Mesothelial cell of epicardium (in vitro differentiated cells): ENCODE data around the gene RAD51AP1. TPM values are rescaled to one million over a fixed set of nuclear protein-coding genes. Genes with fewer than 3 reads are reported as not detected.

Source experiments
- DNase-seq, 2 experiments: peaks; one replicate each; pipeline ENCODE4 v3.0.0; 2021; ENCODE audit warnings: low spot score in 2 of 2; ENCODE audit not compliant: unreplicated experiment in 2 of 2
- H3K27ac Mint-ChIP-seq: 2 replicates; pipeline ENCODE4 v1.8.0; 2021; ENCODE audit warnings: mixed read lengths
- H3K27me3 Mint-ChIP-seq: 2 replicates; pipeline ENCODE4 v1.8.0; 2021; ENCODE audit warnings: low read depth, mixed read lengths
- H3K36me3 Mint-ChIP-seq: 2 replicates; pipeline ENCODE4 v1.8.0; 2021; ENCODE audit warnings: mixed read lengths
- H3K4me1 Mint-ChIP-seq: 2 replicates; pipeline ENCODE4 v1.8.0; 2021; ENCODE audit warnings: mixed read lengths
- H3K4me3 Mint-ChIP-seq: 2 replicates; pipeline ENCODE4 v1.8.0; 2021; ENCODE audit warnings: mild to moderate bottlenecking, moderate library complexity, mixed read lengths
- H3K9me3 Mint-ChIP-seq: 2 replicates; pipeline ENCODE4 v1.8.0; 2021; ENCODE audit warnings: mixed read lengths
- CTCF ChIP-seq: fragments of 200-600 bp; sonication (generic); IDR thresholded peaks from one replicate; pipeline ENCODE4 v1.5.0; 2021; ENCODE audit warnings: antibody characterized with exemption; ENCODE audit not compliant: unreplicated experiment
- total RNA-seq: library from RNA; stranded (reverse); gene quantifications from 3 replicates; pipeline ENCODE4 v1.2.1, GENCODE V29; 2021

Gene RAD51AP1
- total RNA-seq, 1 donor from 2014 or later: 17.3 TPM

- Mint-ChIP-seq H3K4me1 (peaks cover 30% of the 10 kb centered on the region), H3K9me3 (no peaks in the 10 kb centered on the region), H3K27me3 (no peaks in the 10 kb centered on the region), H3K27ac (peak overlapping the region; percentile 99), H3K36me3 (peaks cover 3% of the 10 kb centered on the region), H3K4me3 (peak overlapping the region; percentile 97)
- no peak for TF ChIP-seq CTCF
- DNase-seq: no peak
These were observed 629 bp downstream of the RAD51AP1 start for GRCh38 chr12:4539167-4539870.

GRCh38 chr12:4540170-4540569 is 1.5 kb downstream of the RAD51AP1 start:
- H3K36me3 Mint-ChIP-seq: peaks cover 9% of the 10 kb centered on the region
- no peaks in the 10 kb centered on the region for H3K9me3 Mint-ChIP-seq
- no peak overlapping the region for H3K27ac Mint-ChIP-seq
- no peaks in the 10 kb centered on the region for H3K27me3 Mint-ChIP-seq
- no peak for DNase-seq
- peak overlapping the region; percentile 97 for H3K4me3 Mint-ChIP-seq
- H3K4me1 Mint-ChIP-seq: peaks cover 30% of the 10 kb centered on the region
- no peak for TF ChIP-seq CTCF

GRCh38 chr12:4540638-4541037 is 1.9 kb downstream of the RAD51AP1 start:
- no peak for DNase-seq
- Mint-ChIP-seq H3K36me3 (peaks cover 9% of the 10 kb centered on the region), H3K9me3 (no peaks in the 10 kb centered on the region), H3K27ac (no peak overlapping the region), H3K4me1 (peaks cover 30% of the 10 kb centered on the region), H3K27me3 (no peaks in the 10 kb centered on the region), H3K4me3 (no peak overlapping the region)
- TF ChIP-seq CTCF: no peak

- H3K4me3 Mint-ChIP-seq: no peak overlapping the region
- H3K9me3 Mint-ChIP-seq: no peaks in the 10 kb centered on the region
- no peaks in the 10 kb centered on the region for H3K27me3 Mint-ChIP-seq
- no peak for DNase-seq
- no peak overlapping the region for H3K27ac Mint-ChIP-seq
- H3K36me3 Mint-ChIP-seq: peaks cover 9% of the 10 kb centered on the region
- H3K4me1 Mint-ChIP-seq: no peaks in the 10 kb centered on the region
- TF ChIP-seq CTCF: no peak
These were observed 6.5 kb downstream of the RAD51AP1 start for GRCh38 chr12:4545195-4545594.

GRCh38 chr12:4552191-4552590 is 13.5 kb downstream of the RAD51AP1 start:
- H3K27ac Mint-ChIP-seq: no peak overlapping the region
- no peak overlapping the region for H3K4me3 Mint-ChIP-seq
- no peak for DNase-seq
- no peaks in the 10 kb centered on the region for H3K36me3 Mint-ChIP-seq
- no peak for TF ChIP-seq CTCF
- H3K4me1 Mint-ChIP-seq: no peaks in the 10 kb centered on the region
- no peaks in the 10 kb centered on the region for H3K9me3 Mint-ChIP-seq
- H3K27me3 Mint-ChIP-seq: no peaks in the 10 kb centered on the region
